WTC11 (cell line): Measurements from ENCODE around the gene ANKRD13A. TPM values are rescaled to one million over a fixed set of nuclear protein-coding genes. Genes with fewer than 3 reads are reported as not detected.

ENCODE experiments used
- ATAC-seq: fragments of 200-7000 bp; cut with Tn5 transposase; 2 replicates; pipeline ENCODE4 v1.10.0; 2021; ENCODE audit warnings: mild to moderate bottlenecking, moderate library complexity
- CTCF ChIA-PET: fragments of 300-600 bp; sonication (Branson Sonifier 250); formaldehyde crosslinking; loops from one replicate; lab custom pipeline; 2021; ENCODE audit warnings: antibody characterized with exemption; lab: Charles Lee
- POLR2A ChIA-PET: fragments of 350-600 bp; sonication (Branson Sonifier 250); formaldehyde crosslinking; loops from one replicate; lab custom pipeline; 2021; ENCODE audit warnings: antibody characterized with exemption; lab: Charles Lee
- DNase-seq: peaks from one replicate; pipeline ENCODE4 v3.0.0; 2021; ENCODE audit warnings: low spot score
- H3K27ac Mint-ChIP-seq: 2 replicates; pipeline ENCODE4 v1.8.0; 2021; ENCODE audit warnings: mixed read lengths
- H3K27me3 Mint-ChIP-seq: 2 replicates; pipeline ENCODE4 v1.8.0; 2021; ENCODE audit warnings: low read depth, mild to moderate bottlenecking, moderate library complexity, mixed read lengths
- H3K36me3 Mint-ChIP-seq: 2 replicates; pipeline ENCODE4 v1.8.0; 2021; ENCODE audit warnings: mixed read lengths
- H3K4me1 Mint-ChIP-seq: 2 replicates; pipeline ENCODE4 v1.8.0; 2022; ENCODE audit warnings: mixed read lengths
- H3K4me3 Mint-ChIP-seq: 2 replicates; pipeline ENCODE4 v1.8.0; 2021; ENCODE audit warnings: mild to moderate bottlenecking, moderate library complexity, mixed read lengths
- H3K9me3 Mint-ChIP-seq: 2 replicates; pipeline ENCODE4 v1.8.0; 2021; ENCODE audit warnings: mixed read lengths
- CTCF ChIP-seq: fragments of 200-600 bp; IDR thresholded peaks from 2 replicates; pipeline ENCODE4 v1.8.0; 2022; ENCODE audit warnings: antibody characterized with exemption
- EMX1 ChIP-seq: fragments of 250-450 bp; sonication (Bioruptor Pico); IDR thresholded peaks from 2 replicates; pipeline ENCODE4 v1.8.0; 2021; ENCODE audit warnings: mild to moderate bottlenecking
- FOXJ3 ChIP-seq: sonication (generic); formaldehyde crosslinking; IDR thresholded peaks from 2 replicates; pipeline ENCODE4 v1.9.0; 2021; ENCODE audit warnings: missing genetic modification reagents, mild to moderate bottlenecking, borderline replicate concordance
- FOXK1 ChIP-seq: sonication (generic); formaldehyde crosslinking; IDR thresholded peaks from 2 replicates; pipeline ENCODE4 v1.8.0; 2022; ENCODE audit warnings: mild to moderate bottlenecking, moderate library complexity, missing genetic modification reagents
- FOXP1 ChIP-seq: sonication (generic); formaldehyde crosslinking; IDR thresholded peaks from 2 replicates; pipeline ENCODE4 v1.8.0; 2022; ENCODE audit warnings: missing genetic modification reagents, mild to moderate bottlenecking, moderate library complexity, borderline replicate concordance
- MXD4 ChIP-seq: fragments of 250-450 bp; sonication (Bioruptor Pico); IDR thresholded peaks from 2 replicates; pipeline ENCODE4 v1.8.0; 2021; ENCODE audit warnings: mild to moderate bottlenecking, moderate library complexity, borderline replicate concordance
- NFATC4 ChIP-seq: fragments of 250-450 bp; sonication (Bioruptor Pico); IDR thresholded peaks from 2 replicates; pipeline ENCODE4 v1.9.0; 2021; ENCODE audit warnings: mild to moderate bottlenecking
- NFYB ChIP-seq: sonication (generic); formaldehyde crosslinking; conservative IDR thresholded peaks from 2 replicates; pipeline ENCODE4 v1.8.0; 2022; ENCODE audit warnings: low read depth, missing genetic modification reagents
- PRRX2 ChIP-seq: fragments of 250-450 bp; sonication (Bioruptor Pico); IDR thresholded peaks from 2 replicates; pipeline ENCODE4 v1.8.0; 2021; ENCODE audit warnings: mild to moderate bottlenecking
- SP1 ChIP-seq: sonication (generic); formaldehyde crosslinking; conservative IDR thresholded peaks from 2 replicates; pipeline ENCODE4 v1.8.1; 2022; ENCODE audit warnings: missing genetic modification reagents
- STAT6 ChIP-seq: sonication (generic); formaldehyde crosslinking; conservative IDR thresholded peaks from 2 replicates; pipeline ENCODE4 v1.8.1; 2023; ENCODE audit warnings: mild to moderate bottlenecking, low read depth, missing genetic modification reagents, moderate library complexity
- USF2 ChIP-seq: sonication (generic); formaldehyde crosslinking; IDR thresholded peaks from 2 replicates; pipeline ENCODE4 v1.8.1; 2023; ENCODE audit warnings: mild to moderate bottlenecking, missing genetic modification reagents, moderate library complexity
- ZMAT4 ChIP-seq: fragments of 250-450 bp; sonication (Bioruptor Pico); IDR thresholded peaks from 2 replicates; pipeline ENCODE4 v1.9.0; 2021; ENCODE audit warnings: mild to moderate bottlenecking
- ZNF232 ChIP-seq: sonication (generic); formaldehyde crosslinking; IDR thresholded peaks from 2 replicates; pipeline ENCODE4 v1.8.0; 2022; ENCODE audit warnings: mild to moderate bottlenecking, missing genetic modification reagents
- ZNF416 ChIP-seq: fragments of 250-450 bp; sonication (Bioruptor Pico); IDR thresholded peaks from 2 replicates; pipeline ENCODE4 v1.9.0; 2021; ENCODE audit warnings: mild to moderate bottlenecking, inconsistent platforms
- ZNF423 ChIP-seq: fragments of 250-450 bp; sonication (Bioruptor Pico); IDR thresholded peaks from 2 replicates; pipeline ENCODE4 v2.1.2; 2022; ENCODE audit warnings: mild to moderate bottlenecking, moderate library complexity
- total RNA-seq: library from RNA; stranded (reverse); gene quantifications from 3 replicates; pipeline ENCODE4 v1.2.3, GENCODE V29; 2021
- TF ChIP-seq, protein P1 (sequence below): fragments of 250-450 bp; sonication (Bioruptor Pico); conservative IDR thresholded peaks from 2 replicates; pipeline ENCODE4 v1.9.0; 2021; ENCODE audit warnings: mild to moderate bottlenecking
- TF ChIP-seq, protein P2 (sequence below): sonication (generic); formaldehyde crosslinking; IDR thresholded peaks from 2 replicates; pipeline ENCODE4 v1.8.1; 2022; ENCODE audit warnings: mild to moderate bottlenecking, missing genetic modification reagents, moderate library complexity, borderline replicate concordance
- TF ChIP-seq, protein P3 (sequence below): sonication (generic); formaldehyde crosslinking; IDR thresholded peaks from 2 replicates; pipeline ENCODE4 v1.8.1; 2022; ENCODE audit warnings: low read depth, missing genetic modification reagents, borderline replicate concordance

The ANKRD13A gene
- total RNA-seq, 1 experiment from 2014 or later: 22.4 TPM

GRCh38 chr12:110005319-110005973 is 6.2 kb downstream of the ANKRD13A start:
- CTCF ChIA-PET: no interaction called here
- ATAC-seq: no peak
- Mint-ChIP-seq H3K9me3 (no peaks in the 10 kb centered on the region), H3K36me3 (no peaks in the 10 kb centered on the region), H3K27me3 (peaks cover 6% of the 10 kb centered on the region), H3K27ac (no peak overlapping the region), H3K4me3 (no peak overlapping the region), H3K4me1 (peaks cover under 1% of the 10 kb centered on the region; the same call in 1 of the 2 replicates)
- POLR2A ChIA-PET: no interaction called here
- TF ChIP-seq FOXJ3 (CRISPR knock-in tag): no peak
- TF ChIP-seq MXD4: no peak
- no peak for TF ChIP-seq EMX1
- TF ChIP-seq ZNF232 (CRISPR knock-in tag): no peak
- TF ChIP-seq FOXK1: no peak
- no peak for TF ChIP-seq SP1 (CRISPR knock-in tag)
- no peak for TF ChIP-seq ZMAT4 (CRISPR knock-in tag)
- no peak for TF ChIP-seq CTCF
- no peak for TF ChIP-seq USF2
- no peak for DNase-seq

GRCh38 chr12:110006115-110006514 is 6.9 kb downstream of the ANKRD13A start:
- H3K4me3 Mint-ChIP-seq: no peak overlapping the region
- no peaks in the 10 kb centered on the region; the same call in 1 of the 2 replicates for H3K27me3 Mint-ChIP-seq
- no peak overlapping the region for H3K27ac Mint-ChIP-seq
- no peak for ATAC-seq
- TF ChIP-seq PRRX2 (CRISPR knock-in tag) (no peak), ZNF416 (CRISPR knock-in tag) (no peak), NFYB (CRISPR knock-in tag) (no peak), NFATC4 (CRISPR knock-in tag) (no peak), STAT6 (CRISPR knock-in tag) (no peak), FOXJ3 (CRISPR knock-in tag) (no peak), MXD4 (no peak), FOXK1 (no peak)
- H3K36me3 Mint-ChIP-seq: no peaks in the 10 kb centered on the region
- ChIA-PET POLR2A (no interaction called here), CTCF (no interaction called here)
- no peaks in the 10 kb centered on the region for H3K9me3 Mint-ChIP-seq
- no peak for DNase-seq
- H3K4me1 Mint-ChIP-seq: no peaks in the 10 kb centered on the region

DNA sequence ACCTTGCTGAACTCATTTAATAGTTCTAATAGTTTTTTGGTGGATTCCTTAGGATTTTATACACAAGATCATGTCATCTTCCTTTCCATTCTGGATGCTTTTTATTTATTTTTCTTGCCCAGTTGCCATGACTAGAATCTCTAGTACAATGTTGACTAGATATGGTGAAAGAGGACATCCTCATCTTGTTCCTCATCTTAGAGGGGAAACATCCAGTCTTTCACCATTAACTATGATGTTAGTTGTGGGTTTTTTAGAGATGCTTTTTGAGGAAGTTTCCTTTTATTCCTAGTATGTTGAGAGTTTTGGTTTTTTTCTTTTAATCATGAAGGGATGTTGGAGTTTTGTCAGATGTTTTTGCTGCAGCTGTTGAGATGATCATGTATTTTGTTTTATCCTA is 8.7 kb downstream of the ANKRD13A start:
- CTCF ChIA-PET: no interaction called here
- H3K4me1 Mint-ChIP-seq: no peaks in the 10 kb centered on the region
- no peak for DNase-seq
- no peaks in the 10 kb centered on the region for H3K9me3 Mint-ChIP-seq
- POLR2A ChIA-PET: no interaction called here
- ATAC-seq: no peak
- no peaks in the 10 kb centered on the region for H3K27me3 Mint-ChIP-seq
- TF ChIP-seq, protein P1, sequence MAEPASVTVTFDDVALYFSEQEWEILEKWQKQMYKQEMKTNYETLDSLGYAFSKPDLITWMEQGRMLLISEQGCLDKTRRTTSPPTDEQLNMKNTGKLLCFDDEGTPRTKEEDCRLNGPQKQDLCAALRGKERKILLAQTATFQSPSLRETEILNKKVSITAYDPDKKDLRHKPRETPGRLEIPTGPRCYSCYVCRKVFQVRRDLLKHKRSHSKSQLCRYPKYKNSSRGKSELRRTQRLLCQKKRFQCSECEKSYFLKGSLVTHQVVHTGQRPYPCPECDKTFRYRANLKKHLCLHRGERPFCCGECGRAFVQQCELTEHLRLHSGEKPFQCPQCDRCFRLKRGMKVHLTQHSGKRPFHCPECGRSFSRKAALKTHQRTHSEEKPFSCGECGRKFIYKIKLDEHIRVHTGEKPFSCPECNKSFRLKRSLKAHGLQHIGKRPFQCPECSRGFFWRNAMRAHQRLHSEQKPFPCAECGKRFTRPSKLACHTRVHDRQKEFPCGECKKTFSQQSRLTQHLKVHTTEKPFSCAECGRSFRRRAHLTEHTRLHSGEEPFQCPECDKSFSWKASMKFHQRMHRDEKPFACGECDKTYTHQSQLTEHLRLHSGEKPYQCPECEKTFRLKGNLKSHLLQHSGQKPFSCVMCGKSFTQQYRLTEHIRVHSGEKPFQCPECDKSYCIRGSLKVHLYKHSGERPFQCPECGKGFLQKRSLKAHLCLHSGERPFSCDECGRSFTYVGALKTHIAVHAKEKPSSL (CRISPR knock-in tag): no peak
- no peak for TF ChIP-seq ZNF423 (CRISPR knock-in tag)
- no peak for TF ChIP-seq FOXP1
- TF ChIP-seq, protein P2, sequence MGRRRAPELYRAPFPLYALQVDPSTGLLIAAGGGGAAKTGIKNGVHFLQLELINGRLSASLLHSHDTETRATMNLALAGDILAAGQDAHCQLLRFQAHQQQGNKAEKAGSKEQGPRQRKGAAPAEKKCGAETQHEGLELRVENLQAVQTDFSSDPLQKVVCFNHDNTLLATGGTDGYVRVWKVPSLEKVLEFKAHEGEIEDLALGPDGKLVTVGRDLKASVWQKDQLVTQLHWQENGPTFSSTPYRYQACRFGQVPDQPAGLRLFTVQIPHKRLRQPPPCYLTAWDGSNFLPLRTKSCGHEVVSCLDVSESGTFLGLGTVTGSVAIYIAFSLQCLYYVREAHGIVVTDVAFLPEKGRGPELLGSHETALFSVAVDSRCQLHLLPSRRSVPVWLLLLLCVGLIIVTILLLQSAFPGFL (CRISPR knock-in tag): no peak
- no peak for TF ChIP-seq PRRX2 (CRISPR knock-in tag)
- TF ChIP-seq, protein P3, sequence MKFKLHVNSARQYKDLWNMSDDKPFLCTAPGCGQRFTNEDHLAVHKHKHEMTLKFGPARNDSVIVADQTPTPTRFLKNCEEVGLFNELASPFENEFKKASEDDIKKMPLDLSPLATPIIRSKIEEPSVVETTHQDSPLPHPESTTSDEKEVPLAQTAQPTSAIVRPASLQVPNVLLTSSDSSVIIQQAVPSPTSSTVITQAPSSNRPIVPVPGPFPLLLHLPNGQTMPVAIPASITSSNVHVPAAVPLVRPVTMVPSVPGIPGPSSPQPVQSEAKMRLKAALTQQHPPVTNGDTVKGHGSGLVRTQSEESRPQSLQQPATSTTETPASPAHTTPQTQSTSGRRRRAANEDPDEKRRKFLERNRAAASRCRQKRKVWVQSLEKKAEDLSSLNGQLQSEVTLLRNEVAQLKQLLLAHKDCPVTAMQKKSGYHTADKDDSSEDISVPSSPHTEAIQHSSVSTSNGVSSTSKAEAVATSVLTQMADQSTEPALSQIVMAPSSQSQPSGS (CRISPR knock-in tag): no peak
- H3K36me3 Mint-ChIP-seq: no peaks in the 10 kb centered on the region
- no peak overlapping the region for H3K27ac Mint-ChIP-seq
- H3K4me3 Mint-ChIP-seq: no peak overlapping the region
